ENCODE measurements around the gene TIPIN. TPM values are rescaled to one million over a fixed set of nuclear protein-coding genes. Genes with fewer than 3 reads are reported as not detected.
"Not testable (repeated sequence)": the region's sequence is repeated elsewhere in the genome, so short reads cannot be mapped to it uniquely, and the experiment has no call there.

TIPIN gene
- polyA plus RNA-seq, 1 donor from 2014 or later, result 7.4 TPM

- Histone ChIP-seq H3K36me3 (ENCODE audit: insufficient read depth, low read length) (no peaks in the 10 kb centered on the region), H3K4me2 (ENCODE audit: low read length) (no peak overlapping the region), H3K79me2 (replicated peaks; ENCODE audit: insufficient read depth, low read length) (peaks cover 15% of the 10 kb centered on the region), H3F3A (ENCODE audit: insufficient read depth, low read length, poor library complexity, severe bottlenecking) (no peaks in the 10 kb centered on the region), H3K4me3 (ENCODE audit: low read length) (no peak overlapping the region), H2AFZ (ENCODE audit: low read depth, low read length) (no peak overlapping the region), H4K20me1 (ENCODE audit: insufficient read depth) (no peaks in the 10 kb centered on the region), H3K9me3 (ENCODE audit: low read length) (no peaks in the 10 kb centered on the region), H3K9me2 (ENCODE audit: insufficient read depth, low read length) (no peaks in the 10 kb centered on the region), H3K27ac (ENCODE audit: low read length) (no peak overlapping the region), H3K27me3 (ENCODE audit: insufficient read depth, low read depth, low read length) (no peaks in the 10 kb centered on the region), H3K9ac (ENCODE audit: low read length) (no peak overlapping the region)
- TF ChIP-seq, protein P1, sequence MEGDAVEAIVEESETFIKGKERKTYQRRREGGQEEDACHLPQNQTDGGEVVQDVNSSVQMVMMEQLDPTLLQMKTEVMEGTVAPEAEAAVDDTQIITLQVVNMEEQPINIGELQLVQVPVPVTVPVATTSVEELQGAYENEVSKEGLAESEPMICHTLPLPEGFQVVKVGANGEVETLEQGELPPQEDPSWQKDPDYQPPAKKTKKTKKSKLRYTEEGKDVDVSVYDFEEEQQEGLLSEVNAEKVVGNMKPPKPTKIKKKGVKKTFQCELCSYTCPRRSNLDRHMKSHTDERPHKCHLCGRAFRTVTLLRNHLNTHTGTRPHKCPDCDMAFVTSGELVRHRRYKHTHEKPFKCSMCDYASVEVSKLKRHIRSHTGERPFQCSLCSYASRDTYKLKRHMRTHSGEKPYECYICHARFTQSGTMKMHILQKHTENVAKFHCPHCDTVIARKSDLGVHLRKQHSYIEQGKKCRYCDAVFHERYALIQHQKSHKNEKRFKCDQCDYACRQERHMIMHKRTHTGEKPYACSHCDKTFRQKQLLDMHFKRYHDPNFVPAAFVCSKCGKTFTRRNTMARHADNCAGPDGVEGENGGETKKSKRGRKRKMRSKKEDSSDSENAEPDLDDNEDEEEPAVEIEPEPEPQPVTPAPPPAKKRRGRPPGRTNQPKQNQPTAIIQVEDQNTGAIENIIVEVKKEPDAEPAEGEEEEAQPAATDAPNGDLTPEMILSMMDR (IDR thresholded peaks at IDR 0.05; ENCODE audit: poor library complexity, severe bottlenecking), result no peak
- no peak for TF ChIP-seq EZH2 (IDR thresholded peaks at IDR 0.05; ENCODE audit: borderline replicate concordance, insufficient read depth, low read length, poor library complexity, severe bottlenecking)
- no peak for TF ChIP-seq TAF1 (IDR thresholded peaks at IDR 0.05; ENCODE audit: low read depth)
- TF ChIP-seq MXI1 (conservative IDR thresholded peaks at IDR 0.05; ENCODE audit: poor library complexity, severe bottlenecking), result no peak
- TF ChIP-seq REST (IDR thresholded peaks at IDR 0.05; ENCODE audit: borderline replicate concordance), result no peak
- TF ChIP-seq EP300 (conservative IDR thresholded peaks at IDR 0.05; ENCODE audit: poor library complexity, severe bottlenecking), result no peak
- no peak for TF ChIP-seq SMC3 (conservative IDR thresholded peaks at IDR 0.05; ENCODE audit: poor library complexity)
- TF ChIP-seq POLR2AphosphoS5 (IDR thresholded peaks at IDR 0.05), result no peak
- no peak for TF ChIP-seq RAD21 (conservative IDR thresholded peaks at IDR 0.05)
These were observed 38.4 kb upstream of the TIPIN start for GRCh38 chr15:66394915-66395314.

- Histone ChIP-seq H2AFZ (ENCODE audit: low read depth, low read length) (no peak overlapping the region), H3K36me3 (ENCODE audit: insufficient read depth, low read length) (no peaks in the 10 kb centered on the region), H3K9ac (ENCODE audit: low read length) (no peak overlapping the region), H3K4me3 (ENCODE audit: low read length) (no peak overlapping the region), H3K79me2 (replicated peaks; ENCODE audit: insufficient read depth, low read length) (peaks cover 15% of the 10 kb centered on the region), H3K9me3 (ENCODE audit: low read length) (no peaks in the 10 kb centered on the region), H3K27me3 (ENCODE audit: insufficient read depth, low read depth, low read length) (no peaks in the 10 kb centered on the region), H3K4me2 (ENCODE audit: low read length) (no peak overlapping the region), H4K20me1 (ENCODE audit: insufficient read depth) (no peaks in the 10 kb centered on the region), H3K9me2 (ENCODE audit: insufficient read depth, low read length) (no peaks in the 10 kb centered on the region), H3F3A (ENCODE audit: insufficient read depth, low read length, poor library complexity, severe bottlenecking) (no peaks in the 10 kb centered on the region), H3K27ac (ENCODE audit: low read length) (no peak overlapping the region)
- TF ChIP-seq SMC3 (conservative IDR thresholded peaks at IDR 0.05; ENCODE audit: poor library complexity) (no peak), REST (IDR thresholded peaks at IDR 0.05; ENCODE audit: borderline replicate concordance) (no peak), POLR2AphosphoS5 (IDR thresholded peaks at IDR 0.05) (no peak), MXI1 (conservative IDR thresholded peaks at IDR 0.05; ENCODE audit: poor library complexity, severe bottlenecking) (no peak), EP300 (conservative IDR thresholded peaks at IDR 0.05; ENCODE audit: poor library complexity, severe bottlenecking) (no peak), RAD21 (conservative IDR thresholded peaks at IDR 0.05) (no peak), TAF1 (IDR thresholded peaks at IDR 0.05; ENCODE audit: low read depth) (no peak), EZH2 (IDR thresholded peaks at IDR 0.05; ENCODE audit: borderline replicate concordance, insufficient read depth, low read length, poor library complexity, severe bottlenecking) (no peak)
- TF ChIP-seq, protein P1 (IDR thresholded peaks at IDR 0.05; ENCODE audit: poor library complexity, severe bottlenecking), result no peak
These were observed 38.0 kb upstream of the TIPIN start for GRCh38 chr15:66394472-66394871.

- H3K9me2 ChIP-seq (ENCODE audit: insufficient read depth, low read length); H2AFZ ChIP-seq (ENCODE audit: low read depth, low read length); H3K9ac ChIP-seq (ENCODE audit: low read length); H4K20me1 ChIP-seq (ENCODE audit: insufficient read depth); H3K9me3 ChIP-seq (ENCODE audit: low read length); H3K27me3 ChIP-seq (ENCODE audit: insufficient read depth, low read depth, low read length); H3K4me3 ChIP-seq (ENCODE audit: low read length); H3K4me2 ChIP-seq (ENCODE audit: low read length); H3K27ac ChIP-seq (ENCODE audit: low read length); H3K36me3 ChIP-seq (ENCODE audit: insufficient read depth, low read length); H3F3A ChIP-seq (ENCODE audit: insufficient read depth, low read length, poor library complexity, severe bottlenecking): not testable (repeated sequence)
- peaks cover 27% of the 10 kb centered on the region for H3K79me2 ChIP-seq (replicated peaks; ENCODE audit: insufficient read depth, low read length)
These were observed 36.6 kb upstream of the TIPIN start for GRCh38 chr15:66393037-66393436.

Data from neural cell (in vitro differentiated cells).